ENCODE data around the gene FNDC3B. TPM values are rescaled to one million over a fixed set of nuclear protein-coding genes. Genes with fewer than 3 reads are reported as not detected.

The FNDC3B gene
- total and polyA plus RNA-seq, 2 donors (not counting 1 experiment from before 2014, with no cell fraction given): 1.2 to 9.2 TPM

GRCh38 chr3:172137287-172138192 lies 98.2 kb downstream of the FNDC3B start:
- WGBS (ENCODE audit: insufficient coverage): 100% methylated on average over 1 of the region's 2 CpGs
- H3K9ac ChIP-seq (ENCODE audit: low read length): no peak overlapping the region

More at GRCh38 chr3:172137287-172138192, 98.2 kb downstream of the FNDC3B start:
- no peak overlapping the region for H3K27ac ChIP-seq (ENCODE audit: low read length in 2 of 2)
- no peak overlapping the region for H2AFZ ChIP-seq (ENCODE audit: insufficient read depth, low read depth, low read length, poor library complexity, severe bottlenecking)
- intact Hi-C loops (cut with micrococcal nuclease): no loop called here
- no peak overlapping the region for H3K4me2 ChIP-seq (replicated peaks; ENCODE audit: low read depth, low read length, poor library complexity, severe bottlenecking)
- H3K79me2 ChIP-seq (ENCODE audit: control insufficient read depth, insufficient read depth, low read length): no peaks in the 10 kb centered on the region
- DNase-seq (no peak), ATAC-seq (ENCODE audit: low read depth) (no peak)
- no peaks in the 10 kb centered on the region for H3K36me3 ChIP-seq (replicated peaks in 1 of 2; ENCODE audit: control extremely low read depth in 1 of 2, control insufficient read depth in 1 of 2, extremely low read depth in 1 of 2, insufficient read depth in 2 of 2, low read length in 1 of 2)
- ChIA-PET CTCF (no interaction called here), POLR2A (no interaction called here)
- no peak overlapping the region for H3K4me3 ChIP-seq (ENCODE audit: control extremely low read depth in 1 of 5, extremely low read depth in 1 of 5, insufficient read depth in 1 of 5, low read depth in 2 of 5, low read length in 4 of 5)
- peaks cover 34% of the 10 kb centered on the region for H3K27me3 Mint-ChIP-seq
- TF ChIP-seq CTCF (IDR thresholded peaks at IDR 0.05): no peak
- no peak for TF ChIP-seq EZH2 (IDR thresholded peaks at IDR 0.05; ENCODE audit: borderline replicate concordance, insufficient read depth, low read depth, low read length, poor library complexity, severe bottlenecking)
- H3K4me1 ChIP-seq (ENCODE audit: control insufficient read depth in 2 of 2, insufficient read depth in 2 of 2, low read length in 2 of 2): peaks cover 6 to 9% of the 10 kb centered on the region in 2 donors
- H3K9me3 ChIP-seq (ENCODE audit: control extremely low read depth in 1 of 3, control insufficient read depth in 2 of 3, insufficient read depth in 1 of 3, low read length in 2 of 3): no peaks in the 10 kb centered on the region
- H4K20me1 ChIP-seq (ENCODE audit: control insufficient read depth, insufficient read depth, low read length, poor library complexity, severe bottlenecking): no peaks in the 10 kb centered on the region
- H3K27me3 ChIP-seq (replicated peaks in 1 of 4; ENCODE audit: control extremely low read depth in 1 of 4, control insufficient read depth in 3 of 4, insufficient read depth in 4 of 4, low read length in 3 of 4): peaks cover 0 to 20% (median 7%) of the 10 kb centered on the region in 4 experiments
- H3K27ac Mint-ChIP-seq: no peak overlapping the region
- H3K4me3 Mint-ChIP-seq: no peak overlapping the region
- H3K9me3 Mint-ChIP-seq (ENCODE audit: insufficient read depth): no peaks in the 10 kb centered on the region
- peaks cover 13% of the 10 kb centered on the region for H3K4me1 Mint-ChIP-seq

All from B cell (primary cell).